GM18867 (cell line): ENCODE data around the gene CD247.

Source experiments
- ATAC-seq: cut with Tn5 transposase; IDR thresholded peaks from one replicate; pipeline ENCODE4 v1.9.1; 2021; ENCODE audit warnings: mild to moderate bottlenecking, moderate library complexity; ENCODE audit not compliant: unreplicated experiment

Gene CD247

GRCh38 chr1:167512046-167512654 is 6.2 kb downstream of the CD247 start:
- no peak for ATAC-seq

GRCh38 chr1:167511374-167511986 is 6.8 kb downstream of the CD247 start:
- no peak for ATAC-seq

- no peak for ATAC-seq
These were observed 7.4 kb downstream of the CD247 start for GRCh38 chr1:167510881-167511280.

- no peak for ATAC-seq
These were observed 8.1 kb downstream of the CD247 start for GRCh38 chr1:167510244-167510643.

GRCh38 chr1:167509587-167509986 is 8.7 kb downstream of the CD247 start:
- no peak for ATAC-seq

- ATAC-seq, result no peak
These were observed 10.6 kb downstream of the CD247 start for GRCh38 chr1:167507719-167508118.

GRCh38 chr1:167504467-167504827 is 13.9 kb downstream of the CD247 start:
- no peak for ATAC-seq

- ATAC-seq, result no peak
These were observed 14.5 kb downstream of the CD247 start for GRCh38 chr1:167503626-167504466.

- no peak for ATAC-seq
These were observed 15.4 kb downstream of the CD247 start for GRCh38 chr1:167502719-167503462.

- no peak for ATAC-seq
These were observed 16.2 kb downstream of the CD247 start for GRCh38 chr1:167502192-167502551.

GRCh38 chr1:167501515-167502191 is 16.7 kb downstream of the CD247 start:
- no peak for ATAC-seq

- ATAC-seq, result no peak
These were observed 18.0 kb downstream of the CD247 start for GRCh38 chr1:167500283-167500860.

- ATAC-seq, result peak; percentile 95
These were observed 18.6 kb downstream of the CD247 start for GRCh38 chr1:167499664-167500101.

- peak; percentile 10 for ATAC-seq
These were observed 19.2 kb downstream of the CD247 start for GRCh38 chr1:167499106-167499505.

GRCh38 chr1:167496797-167497619 is 21.3 kb downstream of the CD247 start:
- no peak for ATAC-seq

- no peak for ATAC-seq
These were observed 25.0 kb downstream of the CD247 start for GRCh38 chr1:167493372-167493771.

- no peak for ATAC-seq
These were observed 25.8 kb downstream of the CD247 start for GRCh38 chr1:167492481-167492910.

GRCh38 chr1:167491586-167492461 is 26.5 kb downstream of the CD247 start:
- ATAC-seq, result no peak

- ATAC-seq, result no peak
These were observed 27.6 kb downstream of the CD247 start for GRCh38 chr1:167490765-167491164.
